Stimulated activated CD4-positive, alpha-beta T cell treated with anti-CD3 and anti-CD28 coated beads, Interleukin-1b, Interleukin-23, amount 100 ng/mL, for 4 hours (primary cell): ENCODE results near the gene THSD4.

Experiments
- DNase-seq, 2 donors: peaks; one replicate each; pipeline ENCODE4 v3.0.0-alpha.2; 2020; ENCODE audit warnings: low read depth in 2 of 2

THSD4 gene

GRCh38 chr15:71623111-71623510, 507.8 kb downstream of the THSD4 start:
- DNase-seq = no peak

- no peak for DNase-seq
Observed at GRCh38 chr15:71626596-71627088, 511.4 kb downstream of the THSD4 start.

GRCh38 chr15:71627188-71627587, 511.9 kb downstream of the THSD4 start:
- DNase-seq = no peak

GRCh38 chr15:71627604-71628003, 512.3 kb downstream of the THSD4 start:
- no peak for DNase-seq

GRCh38 chr15:71628988-71629770, 513.9 kb downstream of the THSD4 start:
- DNase-seq = no peak

GRCh38 chr15:71629781-71630474, 514.7 kb downstream of the THSD4 start:
- DNase-seq = no peak

GRCh38 chr15:71630475-71630809, 515.2 kb downstream of the THSD4 start:
- DNase-seq = no peak

- DNase-seq = no peak
Observed at GRCh38 chr15:71632576-71633195, 517.4 kb downstream of the THSD4 start.

GRCh38 chr15:71634820-71635560, 519.7 kb downstream of the THSD4 start:
- DNase-seq = no peak

GRCh38 chr15:71635735-71636134, 520.5 kb downstream of the THSD4 start:
- no peak for DNase-seq

GRCh38 chr15:71638876-71639275, 523.6 kb downstream of the THSD4 start:
- no peak for DNase-seq

- no peak for DNase-seq
Observed at GRCh38 chr15:71639471-71639870, 524.2 kb downstream of the THSD4 start.

- no peak for DNase-seq
Observed at GRCh38 chr15:71643918-71644317, 528.6 kb downstream of the THSD4 start.

- no peak for DNase-seq
Observed at GRCh38 chr15:71646767-71647486, 531.7 kb downstream of the THSD4 start.

- no peak for DNase-seq
Observed at GRCh38 chr15:71647487-71647808, 532.2 kb downstream of the THSD4 start.

- DNase-seq = no peak
Observed at GRCh38 chr15:71648095-71648494, 532.8 kb downstream of the THSD4 start.

- DNase-seq = no peak
Observed at GRCh38 chr15:71649894-71650293, 534.6 kb downstream of the THSD4 start.

GRCh38 chr15:71650603-71651002, 535.3 kb downstream of the THSD4 start:
- no peak for DNase-seq

- no peak for DNase-seq
Observed at GRCh38 chr15:71651750-71652186, 536.5 kb downstream of the THSD4 start.

- no peak for DNase-seq
Observed at GRCh38 chr15:71654042-71654719, 538.9 kb downstream of the THSD4 start.

- no peak for DNase-seq
Observed at GRCh38 chr15:71654720-71655174, 539.5 kb downstream of the THSD4 start.
